H1 (cell line): ENCODE data around the gene ETFDH. TPM values are rescaled to one million over a fixed set of nuclear protein-coding genes. Genes with fewer than 3 reads are reported as not detected.
"Not testable (repeated sequence)": the region's sequence is repeated elsewhere in the genome, so short reads cannot be mapped to it uniquely, and the experiment has no call there.

Experiments used
- CTCF ChIA-PET: fragments of 300-600 bp; sonication (Branson Sonifier 250); formaldehyde crosslinking; loops from one replicate; lab custom pipeline; 2021; ENCODE audit not compliant: partially characterized antibody; lab: Charles Lee
- POLR2A ChIA-PET: fragments of 300-600 bp; sonication (Branson Sonifier 250); formaldehyde crosslinking; loops from one replicate; lab custom pipeline; 2021; ENCODE audit warnings: inconsistent platforms; ENCODE audit not compliant: partially characterized antibody; lab: Charles Lee
- DNase-seq, 2 experiments: peaks; one replicate each; pipeline versions ENCODE4 v3.0.0 to v3.0.0-alpha.2; 2010 to 2022; ENCODE audit warnings: low spot score in 2 of 2, low read depth in 1 of 2, mixed read lengths in 1 of 2
- FAIRE-seq: peaks from 2 replicates; lab custom pipeline; 2011; peaks lifted over from hg19 to GRCh38; lab: Jason Lieb, UNC
- H2AFZ ChIP-seq: 2 replicates; pipeline ENCODE4 v1.8.1; 2012; ENCODE audit warnings: low read length, inconsistent platforms
- H2AK5ac ChIP-seq: 2 replicates; pipeline ENCODE4 v1.6.1; 2013; ENCODE audit warnings: low read depth, low read length
- H2BK120ac ChIP-seq: replicated peaks from 2 replicates; pipeline ENCODE3; 2013; ENCODE audit warnings: low read depth, low read length, inconsistent platforms
- H2BK12ac ChIP-seq: 2 replicates; pipeline ENCODE4 v1.6.1; 2013; ENCODE audit warnings: low read depth, low read length
- H2BK15ac ChIP-seq: 2 replicates; pipeline ENCODE4 v1.6.1; 2013; ENCODE audit warnings: low read length
- H2BK20ac ChIP-seq: 2 replicates; pipeline ENCODE4 v1.6.1; 2013; ENCODE audit warnings: low read length
- H2BK5ac ChIP-seq: 2 replicates; pipeline ENCODE4 v1.6.1; 2013; ENCODE audit warnings: low read depth, low read length
- H3K14ac ChIP-seq: 2 replicates; pipeline ENCODE4 v1.6.1; 2013; ENCODE audit warnings: inconsistent platforms; ENCODE audit not compliant: insufficient read length
- H3K18ac ChIP-seq: 2 replicates; pipeline ENCODE4 v1.6.1; 2013; ENCODE audit warnings: low read length; ENCODE audit errors: extremely low read depth
- H3K23ac ChIP-seq: 2 replicates; pipeline ENCODE4 v1.6.1; 2013; ENCODE audit warnings: inconsistent platforms; ENCODE audit not compliant: insufficient read length
- H3K23me2 ChIP-seq: 2 replicates; pipeline ENCODE4 v1.6.1; 2013; ENCODE audit warnings: low read depth, low read length
- H3K27ac ChIP-seq: 2 replicates; pipeline ENCODE4 v1.6.1; 2011; ENCODE audit warnings: low read depth, low read length, inconsistent platforms
- H3K27me3 ChIP-seq, 4 experiments: replicated peaks in 1 of 4; 1 replicate in 1 of 4; 2 replicates in 3 of 4; pipeline versions ENCODE4 v1.6.1 to v1.8.1; 2011 to 2013; ENCODE audit warnings: low read length in 3 of 4, mild to moderate bottlenecking in 3 of 4, inconsistent platforms in 2 of 4, mixed read lengths in 2 of 4, moderate library complexity in 1 of 4; ENCODE audit not compliant: control insufficient read depth in 3 of 4, insufficient read depth in 3 of 4; ENCODE audit errors: extremely low read depth in 1 of 4
- H3K36me3 ChIP-seq, 4 experiments: 2 replicates each; pipeline versions ENCODE4 v1.6.1 to v1.8.1; 2011 to 2013; ENCODE audit warnings: mild to moderate bottlenecking in 4 of 4, low read length in 3 of 4, moderate library complexity in 2 of 4, control low read depth in 1 of 4, inconsistent platforms in 1 of 4; ENCODE audit not compliant: insufficient read depth in 4 of 4, control insufficient read depth in 2 of 4
- H3K4ac ChIP-seq: replicated peaks from 2 replicates; pipeline ENCODE3; 2013; ENCODE audit warnings: low read length, low read depth, mixed read lengths, inconsistent platforms; ENCODE audit not compliant: insufficient read length
- H3K4me1 ChIP-seq, 4 experiments: replicated peaks in 1 of 4; 1 replicate in 1 of 4; 2 replicates in 3 of 4; pipeline versions ENCODE4 v1.6.1 to v1.8.1; 2011 to 2013; ENCODE audit warnings: low read length in 3 of 4, inconsistent platforms in 2 of 4, mixed read lengths in 1 of 4; ENCODE audit not compliant: insufficient read depth in 4 of 4, control insufficient read depth in 3 of 4
- H3K4me2 ChIP-seq, 2 experiments: 2 replicates each; pipeline versions ENCODE4 v1.6.1 to v1.8.1; 2011 to 2013; ENCODE audit warnings: low read depth in 2 of 2, low read length in 2 of 2, control low read depth in 1 of 2, inconsistent platforms in 1 of 2, mild to moderate bottlenecking in 1 of 2; ENCODE audit not compliant: insufficient read depth in 1 of 2
- H3K4me3 ChIP-seq, 4 experiments: fragments of 200-600, 300-600 bp in 1 of 4; sonication (generic), shearing (Covaris generic), sonication (Bioruptor Twin) in 1 of 4; 2 replicates each; pipeline versions ENCODE4 v1.5.1 to v1.8.1; 2011 to 2016; ENCODE audit warnings: low read length in 4 of 4, low read depth in 3 of 4, control low read depth in 2 of 4, inconsistent platforms in 2 of 4, mild to moderate bottlenecking in 2 of 4, mixed read lengths in 1 of 4, moderate library complexity in 1 of 4; ENCODE audit not compliant: insufficient read depth in 2 of 4; ENCODE audit errors: extremely low read depth in 1 of 4
- H3K56ac ChIP-seq: replicated peaks from 2 replicates; pipeline ENCODE3; 2013; ENCODE audit warnings: low read depth, mild to moderate bottlenecking, mixed read lengths, low read length, inconsistent platforms; ENCODE audit not compliant: insufficient read length
- H3K79me1 ChIP-seq: 2 replicates; pipeline ENCODE4 v1.6.1; 2013; ENCODE audit warnings: low read depth, low read length, control low read depth
- H3K79me2 ChIP-seq, 2 experiments: 2 replicates each; pipeline versions ENCODE4 v1.6.1 to v1.8.1; 2012 to 2013; ENCODE audit warnings: low read length in 2 of 2, mild to moderate bottlenecking in 2 of 2, inconsistent platforms in 1 of 2; ENCODE audit not compliant: insufficient read depth in 2 of 2, control insufficient read depth in 1 of 2
- H3K9ac ChIP-seq, 4 experiments: replicated peaks in 1 of 4; 1 replicate in 1 of 4; 2 replicates in 3 of 4; pipeline versions ENCODE4 v1.6.1 to v1.8.1; 2011 to 2013; ENCODE audit warnings: low read depth in 3 of 4, low read length in 3 of 4, control low read depth in 2 of 4, mild to moderate bottlenecking in 2 of 4, moderate library complexity in 2 of 4, inconsistent platforms in 1 of 4; ENCODE audit errors: extremely low read depth in 1 of 4
- H3K9me3 ChIP-seq, 2 experiments: 2 replicates each; pipeline versions ENCODE4 v1.6.1 to v1.8.1; 2012 to 2013; ENCODE audit warnings: mild to moderate bottlenecking in 2 of 2, moderate library complexity in 2 of 2, control low read depth in 1 of 2, inconsistent platforms in 1 of 2, low read depth in 1 of 2, low read length in 1 of 2, mixed read lengths in 1 of 2; ENCODE audit not compliant: insufficient read depth in 2 of 2
- H4K20me1 ChIP-seq, 2 experiments: replicated peaks in 1 of 2; 2 replicates each; pipeline versions ENCODE3 to v1.8.1; 2011 to 2013; ENCODE audit warnings: inconsistent platforms in 2 of 2, low read length in 2 of 2, mild to moderate bottlenecking in 1 of 2; ENCODE audit not compliant: insufficient read depth in 2 of 2, control insufficient read depth in 1 of 2
- H4K5ac ChIP-seq: 2 replicates; pipeline ENCODE4 v1.6.1; 2013; ENCODE audit warnings: low read length, low read depth, mixed read lengths, inconsistent platforms; ENCODE audit not compliant: insufficient read length
- H4K8ac ChIP-seq: 2 replicates; pipeline ENCODE4 v1.8.0; 2013; ENCODE audit warnings: mild to moderate bottlenecking, moderate library complexity, low read length, inconsistent platforms; ENCODE audit not compliant: insufficient read depth; ENCODE audit errors: extremely low read depth
- H4K91ac ChIP-seq: replicated peaks from 2 replicates; pipeline ENCODE3; 2013; ENCODE audit warnings: low read length, mixed read lengths, inconsistent platforms; ENCODE audit not compliant: insufficient read length
- WGBS, 2 experiments: shearing (Covaris generic) in 1 of 2; methylation state at CpG; one replicate each; pipeline versions ENCODE4 v1.1.6 to v1.1.7; 2013 to 2015; ENCODE audit warnings: low lambda C conversion rate in 2 of 2, mixed read lengths in 2 of 2, inconsistent platforms in 1 of 2, low coverage in 1 of 2, missing lambda C conversion rate in 1 of 2; ENCODE audit not compliant: insufficient replicate concordance in 2 of 2, insufficient coverage in 1 of 2, insufficient read length in 1 of 2; ENCODE audit errors: extremely low coverage in 1 of 2, missing lambda C conversion rate in 1 of 2; 5-methylcytosine and 5-hydroxymethylcytosine counted together
- polyA plus RNA-seq, 7 experiments: library from polyadenylated mRNA; depleted of rRNA in 3 of 7; stranded (reverse) in 5 of 7; unstranded in 2 of 7; fragments of >200 nt in 5 of 7; fragments of 200-250 nt in 2 of 7; gene quantifications; 1 replicate in 5 of 7; 2 replicates in 1 of 7; 4 replicates in 1 of 7; pipeline versions ENCODE4 v1.2.1 to v1.2.3, GENCODE V29; 2011 to 2013; ENCODE audit warnings: missing spikeins in 2 of 7, mixed read lengths in 2 of 7
- total RNA-seq: library from RNA; stranded (reverse); fragmentation: NEBNext Ultra II Directional; extraction: Animal tissue kit (Norgen Biotek cat#: 25700); gene quantifications from 2 replicates; pipeline ENCODE4 v1.2.1, GENCODE V29; 2021

The ETFDH gene
- total and polyA plus RNA-seq, 2 of the 8 experiments (the other 6 are each of a cell fraction or from before 2014, with no cell fraction given): 11.3 to 15.7 TPM

- H2AFZ ChIP-seq, H4K91ac ChIP-seq, H2BK120ac ChIP-seq, H2BK5ac ChIP-seq, H3K4ac ChIP-seq, H3K14ac ChIP-seq, H3K56ac ChIP-seq, H3K18ac ChIP-seq, H3K9me3 ChIP-seq, H4K20me1 ChIP-seq, H3K4me3 ChIP-seq, H3K79me2 ChIP-seq, H3K79me1 ChIP-seq, H4K5ac ChIP-seq, FAIRE-seq, H3K27me3 ChIP-seq, H2AK5ac ChIP-seq, H2BK12ac ChIP-seq, H2BK15ac ChIP-seq, H3K27ac ChIP-seq, DNase-seq, H3K4me2 ChIP-seq, H2BK20ac ChIP-seq, H3K4me1 ChIP-seq, H4K8ac ChIP-seq, H3K9ac ChIP-seq, H3K23ac ChIP-seq, H3K23me2 ChIP-seq: not testable (repeated sequence)
- peaks cover 4 to 94% (median 57%) of the 10 kb centered on the region in 4 experiments; a peak in 7 of 8 replicates for H3K36me3 ChIP-seq
- ChIA-PET POLR2A (interaction anchor here (0.7 to 1.7 kb wide), 3 partner anchors 8 to 16 kb away, joined by 3 read pairs; no protein-coding TSS in a partner anchor), CTCF (interaction anchor here (1.2 to 1.6 kb wide), 2 partner anchors 14 to 479 kb away, joined by 5 read pairs; no protein-coding TSS in a partner anchor)
- WGBS, 2 experiments: 100% methylated on average over 1 of the region's 4 CpGs; no CpG with 5 or more reads in 1 of the 2 experiments
These were observed 40.5 kb downstream of the ETFDH start for GRCh38 chr4:158712622-158713021.
